ENCODE results near the gene RNF227.

GRCh38 chr17:7915611-7916384 lies at the start of gene RNF227:
- TF ChIP-seq CTCF (IDR thresholded peaks at IDR 0.05) (peak in 1 of 12 donors; percentile 13), POLR2A (IDR thresholded peaks at IDR 0.05) (peak in 1 of 2 donors; percentile 30)

Measured in heart left ventricle (tissue), 13 donors.